ENCODE measurements around the gene CLIP2. TPM values are rescaled to one million over a fixed set of nuclear protein-coding genes. Genes with fewer than 3 reads are reported as not detected.

Gene CLIP2
- total RNA-seq, 4 donors from 2014 or later = 5.6 to 20.8 (median 10.2) TPM

DNA sequence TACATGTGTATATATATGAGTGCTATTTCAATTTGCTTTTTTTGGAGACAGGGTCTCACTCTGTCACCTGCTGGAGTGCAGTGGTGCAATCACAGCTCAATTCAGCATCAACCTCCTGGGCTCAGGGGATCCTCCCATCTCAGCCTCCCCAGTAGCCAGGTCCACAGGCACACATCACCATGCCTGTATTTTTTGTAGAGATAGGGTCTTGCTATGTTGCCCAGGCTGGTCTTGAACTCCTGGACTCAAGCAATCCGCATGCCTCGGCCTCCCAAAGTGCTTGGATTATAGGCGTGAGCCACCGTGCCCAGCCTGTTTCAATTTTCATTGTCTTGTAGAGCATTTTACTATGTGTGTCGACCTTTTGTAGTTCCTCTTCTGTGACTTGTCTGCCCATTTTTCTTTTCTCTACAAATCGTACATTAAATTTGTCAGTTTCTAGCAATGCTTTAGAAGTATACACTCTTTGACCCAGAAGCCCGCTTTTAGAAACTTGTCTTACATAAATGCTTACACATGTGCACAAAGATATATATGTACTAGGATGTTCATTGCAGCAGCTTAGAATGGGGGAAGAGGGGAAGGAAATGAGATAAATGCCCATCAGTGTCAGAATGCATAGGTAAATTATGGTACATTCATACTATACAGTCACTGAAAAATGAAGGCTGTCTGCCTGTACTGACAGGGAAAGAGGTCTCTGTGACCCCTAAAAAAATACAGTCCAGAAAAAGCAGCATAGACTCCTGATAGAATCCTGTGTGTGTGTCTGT is 22.8 kb upstream of the CLIP2 start:
- no peak for TF ChIP-seq CTCF (IDR thresholded peaks at IDR 0.05)
- TF ChIP-seq POLR2A (IDR thresholded peaks at IDR 0.05) = no peak
- 64 to 72% methylated on average over 7 of the region's 7 CpGs for WGBS, 2 donors
- Histone ChIP-seq H3K27me3 (no peaks in the 10 kb centered on the region), H3K4me3 (no peak overlapping the region), H3K36me3 (no peaks in the 10 kb centered on the region), H3K9me3 (no peaks in the 10 kb centered on the region), H3K4me1 (peaks cover 0 to 24% (median 4%) of the 10 kb centered on the region in 3 donors), H3K27ac (no peak overlapping the region)
- intact Hi-C loops (cut with DNase I) = no loop called here
- no peak for DNase-seq

- 35 to 38% methylated on average over 11 to 13 of the region's 13 CpGs for WGBS, 2 donors
- intact Hi-C loops (cut with DNase I) = no loop called here
- no peak for DNase-seq
These were observed 21.2 kb upstream of the CLIP2 start for GRCh38 chr7:74267756-74268565.

GRCh38 chr7:74269757-74270277 is 19.4 kb upstream of the CLIP2 start:
- TF ChIP-seq POLR2A (IDR thresholded peaks at IDR 0.05) (no peak), CTCF (IDR thresholded peaks at IDR 0.05) (no peak)
- no peaks in the 10 kb centered on the region for H3K27me3 ChIP-seq
- WGBS, 2 donors = 0 to 1% methylated on average over 16 of the region's 17 CpGs
- no peaks in the 10 kb centered on the region for H3K36me3 ChIP-seq
- peak overlapping the region in 3 of 4 donors; percentile 71 to 74 (median 73) for H3K27ac ChIP-seq
- H3K4me1 ChIP-seq = peaks cover 4 to 48% (median 7%) of the 10 kb centered on the region in 3 donors
- intact Hi-C loops (cut with DNase I) = no loop called here
- DNase-seq = no peak
- H3K4me3 ChIP-seq = peak overlapping the region; percentile 34 to 71 (median 58)
- no peaks in the 10 kb centered on the region for H3K9me3 ChIP-seq

More at GRCh38 chr7:74267756-74268565, 21.2 kb upstream of the CLIP2 start:
- no peaks in the 10 kb centered on the region for H3K9me3 ChIP-seq
- peaks cover 4 to 39% (median 7%) of the 10 kb centered on the region in 3 donors for H3K4me1 ChIP-seq
- H3K27ac ChIP-seq = peak overlapping the region; percentile 24 to 74 (median 72)
- no peaks in the 10 kb centered on the region for H3K27me3 ChIP-seq
- TF ChIP-seq POLR2A (IDR thresholded peaks at IDR 0.05) (no peak), CTCF (IDR thresholded peaks at IDR 0.05) (no peak)
- H3K36me3 ChIP-seq = no peaks in the 10 kb centered on the region
- H3K4me3 ChIP-seq = no peak overlapping the region

- Histone ChIP-seq H3K4me3 (peak overlapping the region in 1 of 4 donors; percentile 33), H3K9me3 (no peaks in the 10 kb centered on the region), H3K27me3 (no peaks in the 10 kb centered on the region), H3K4me1 (peaks cover 4 to 53% (median 7%) of the 10 kb centered on the region in 3 donors), H3K27ac (peak overlapping the region; percentile 54 to 93 (median 82)), H3K36me3 (no peaks in the 10 kb centered on the region)
- no peak for DNase-seq
- WGBS, 2 donors = 44 to 55% methylated on average over 5 to 6 of the region's 6 CpGs
- no peak for TF ChIP-seq POLR2A (IDR thresholded peaks at IDR 0.05)
- no peak for TF ChIP-seq CTCF (IDR thresholded peaks at IDR 0.05)
- intact Hi-C loops (cut with DNase I) = no loop called here
These were observed 17.5 kb upstream of the CLIP2 start for GRCh38 chr7:74271742-74272141.

All from esophagus squamous epithelium (tissue), 5 donors.